Mesothelial cell of epicardium (in vitro differentiated cells): ENCODE data around the gene FAM13C. TPM values are rescaled to one million over a fixed set of nuclear protein-coding genes. Genes with fewer than 3 reads are reported as not detected.
"Not testable (repeated sequence)": the region's sequence is repeated elsewhere in the genome, so short reads cannot be mapped to it uniquely, and the experiment has no call there.

ENCODE experiments used
- DNase-seq, 2 experiments: peaks; one replicate each; pipeline ENCODE4 v3.0.0; 2021; ENCODE audit warnings: low spot score in 2 of 2; ENCODE audit not compliant: unreplicated experiment in 2 of 2
- H3K27ac Mint-ChIP-seq: 2 replicates; pipeline ENCODE4 v1.8.0; 2021; ENCODE audit warnings: mixed read lengths
- H3K27me3 Mint-ChIP-seq: 2 replicates; pipeline ENCODE4 v1.8.0; 2021; ENCODE audit warnings: low read depth, mixed read lengths
- H3K36me3 Mint-ChIP-seq: 2 replicates; pipeline ENCODE4 v1.8.0; 2021; ENCODE audit warnings: mixed read lengths
- H3K4me1 Mint-ChIP-seq: 2 replicates; pipeline ENCODE4 v1.8.0; 2021; ENCODE audit warnings: mixed read lengths
- H3K4me3 Mint-ChIP-seq: 2 replicates; pipeline ENCODE4 v1.8.0; 2021; ENCODE audit warnings: mild to moderate bottlenecking, moderate library complexity, mixed read lengths
- H3K9me3 Mint-ChIP-seq: 2 replicates; pipeline ENCODE4 v1.8.0; 2021; ENCODE audit warnings: mixed read lengths
- CTCF ChIP-seq: fragments of 200-600 bp; sonication (generic); IDR thresholded peaks from one replicate; pipeline ENCODE4 v1.5.0; 2021; ENCODE audit warnings: antibody characterized with exemption; ENCODE audit not compliant: unreplicated experiment
- total RNA-seq: library from RNA; stranded (reverse); gene quantifications from 3 replicates; pipeline ENCODE4 v1.2.1, GENCODE V29; 2021

The FAM13C gene
- total RNA-seq, 1 donor from 2014 or later = 7.3 TPM

- Mint-ChIP-seq H3K4me1 (peaks cover 7% of the 10 kb centered on the region), H3K27ac (no peak overlapping the region), H3K27me3 (no peaks in the 10 kb centered on the region), H3K9me3 (peaks cover 5% of the 10 kb centered on the region), H3K4me3 (no peak overlapping the region), H3K36me3 (peaks cover 4% of the 10 kb centered on the region)
- no peak for DNase-seq
- TF ChIP-seq CTCF = no peak
Observed at GRCh38 chr10:59242057-59242456, 120.3 kb downstream of the FAM13C start.

- Mint-ChIP-seq H3K36me3 (peaks cover 4% of the 10 kb centered on the region), H3K9me3 (peaks cover 5% of the 10 kb centered on the region), H3K4me1 (peaks cover 7% of the 10 kb centered on the region), H3K27me3 (no peaks in the 10 kb centered on the region), H3K4me3 (no peak overlapping the region), H3K27ac (no peak overlapping the region)
- TF ChIP-seq CTCF = peak; percentile 88
- no peak for DNase-seq
Observed at GRCh38 chr10:59240582-59241183, 121.7 kb downstream of the FAM13C start.

DNA sequence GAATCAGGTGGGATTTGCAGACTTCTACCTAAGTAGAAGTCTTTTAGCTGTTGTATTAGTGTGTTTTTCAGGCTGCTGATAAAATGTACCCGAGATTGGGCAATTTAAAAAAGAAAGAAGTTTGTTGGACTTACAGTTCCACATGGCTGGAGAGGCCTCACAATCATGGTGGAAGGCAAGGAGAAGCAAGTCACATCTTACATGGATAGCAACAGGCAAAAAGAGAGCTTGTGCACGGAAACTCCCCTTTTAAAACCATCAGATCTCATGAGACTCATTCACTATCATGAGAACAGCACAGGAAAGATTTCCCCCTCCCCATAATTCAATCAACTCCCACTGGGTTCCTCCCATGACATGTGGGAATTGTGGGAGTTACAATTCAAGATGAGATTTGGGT lies 123.2 kb downstream of the FAM13C start:
- H3K27ac Mint-ChIP-seq, H3K27me3 Mint-ChIP-seq, H3K4me3 Mint-ChIP-seq, H3K9me3 Mint-ChIP-seq, H3K4me1 Mint-ChIP-seq, DNase-seq, H3K36me3 Mint-ChIP-seq: not testable (repeated sequence)

- Mint-ChIP-seq H3K27ac (no peak overlapping the region), H3K27me3 (no peaks in the 10 kb centered on the region), H3K36me3 (peaks cover 4% of the 10 kb centered on the region), H3K9me3 (peaks cover 5% of the 10 kb centered on the region), H3K4me3 (no peak overlapping the region), H3K4me1 (peaks cover 7% of the 10 kb centered on the region)
- DNase-seq = no peak
- TF ChIP-seq CTCF = no peak
Observed at GRCh38 chr10:59237775-59238174, 124.6 kb downstream of the FAM13C start.

- Mint-ChIP-seq H3K27me3 (no peaks in the 10 kb centered on the region), H3K4me1 (peaks cover 5% of the 10 kb centered on the region), H3K9me3 (peaks cover 5% of the 10 kb centered on the region), H3K27ac (no peak overlapping the region), H3K36me3 (peaks cover 4% of the 10 kb centered on the region), H3K4me3 (no peak overlapping the region)
- no peak for DNase-seq
- TF ChIP-seq CTCF = no peak
Observed at GRCh38 chr10:59236064-59236697, 126.2 kb downstream of the FAM13C start.

- H3K4me1 Mint-ChIP-seq = peaks cover 2% of the 10 kb centered on the region
- peaks cover 5% of the 10 kb centered on the region for H3K9me3 Mint-ChIP-seq
- peaks cover 4% of the 10 kb centered on the region for H3K36me3 Mint-ChIP-seq
- no peaks in the 10 kb centered on the region for H3K27me3 Mint-ChIP-seq
- DNase-seq = no peak
- no peak overlapping the region for H3K4me3 Mint-ChIP-seq
- TF ChIP-seq CTCF = peak; percentile 45
- H3K27ac Mint-ChIP-seq = no peak overlapping the region
Observed at GRCh38 chr10:59234816-59235429, 127.4 kb downstream of the FAM13C start.
